ENCODE measurements around the gene DCP1B. TPM values are rescaled to one million over a fixed set of nuclear protein-coding genes. Genes with fewer than 3 reads are reported as not detected.

The DCP1B gene
- total and polyA plus RNA-seq, 7 donors = 5.5 to 47.7 (median 24.8) TPM

GRCh38 chr12:1937481-1938224 is 66.6 kb downstream of the DCP1B start:
- peaks cover 0 to 27% (median 5%) of the 10 kb centered on the region in 4 donors for H3K36me3 ChIP-seq
- H3K4me3 ChIP-seq = no peak overlapping the region
- intact Hi-C loops (cut with DNase I) = loop anchor here (5.0 to 10.0 kb wide), 3 partner anchors 280 to 647 kb away; no protein-coding TSS in a partner anchor
- WGBS, 2 donors = 30 to 73% methylated on average over 12 of the region's 12 CpGs
- H3K27ac ChIP-seq = peak overlapping the region; percentile 69 to 84 (median 78)
- H3K9me3 ChIP-seq = no peaks in the 10 kb centered on the region
- TF ChIP-seq POLR2A (IDR thresholded peaks at IDR 0.05) (no peak), EP300 (IDR thresholded peaks at IDR 0.05) (no peak), CTCF (IDR thresholded peaks at IDR 0.05) (no peak), POLR2AphosphoS5 (IDR thresholded peaks at IDR 0.05) (no peak)
- H3K4me1 ChIP-seq = peaks cover 0 to 81% (median 67%) of the 10 kb centered on the region in 4 donors
- DNase-seq = no peak
- H3K27me3 ChIP-seq = no peaks in the 10 kb centered on the region

- TF ChIP-seq POLR2AphosphoS5 (IDR thresholded peaks at IDR 0.05) (peak in 3 of 4 donors; percentile 41 to 70 (median 66)), POLR2A (IDR thresholded peaks at IDR 0.05) (peak in 1 of 2 donors; percentile 35), CTCF (IDR thresholded peaks at IDR 0.05) (no peak), EP300 (IDR thresholded peaks at IDR 0.05) (peak in 1 of 4 donors; percentile 57)
- H3K9me3 ChIP-seq = no peaks in the 10 kb centered on the region
- DNase-seq = peak; percentile 93
- H3K27ac ChIP-seq = peak overlapping the region; percentile 69 to 84 (median 78)
- H3K4me3 ChIP-seq = peak overlapping the region in 2 of 4 donors; percentile 3 to 10
- no peaks in the 10 kb centered on the region for H3K27me3 ChIP-seq
- 20 to 74% methylated on average over 25 of the region's 25 CpGs for WGBS, 2 donors
- intact Hi-C loops (cut with DNase I) = loop anchor here (5.0 to 10.0 kb wide), 3 partner anchors 279 to 648 kb away; no protein-coding TSS in a partner anchor
- H3K4me1 ChIP-seq = peaks cover 0 to 91% (median 74%) of the 10 kb centered on the region in 4 donors
- peaks cover 0 to 22% (median 5%) of the 10 kb centered on the region in 4 donors for H3K36me3 ChIP-seq
These were observed 67.6 kb downstream of the DCP1B start for GRCh38 chr12:1936406-1937320.

- peaks cover 0 to 99% (median 83%) of the 10 kb centered on the region in 4 donors for H3K4me1 ChIP-seq
- peak overlapping the region in 2 of 4 donors; percentile 3 to 10 for H3K4me3 ChIP-seq
- intact Hi-C loops (cut with DNase I) = loop anchor here (5.0 to 10.0 kb wide), 3 partner anchors 279 to 649 kb away; no protein-coding TSS in a partner anchor
- peak overlapping the region; percentile 69 to 84 (median 78) for H3K27ac ChIP-seq
- H3K27me3 ChIP-seq = no peaks in the 10 kb centered on the region
- H3K9me3 ChIP-seq = no peaks in the 10 kb centered on the region
- TF ChIP-seq POLR2AphosphoS5 (IDR thresholded peaks at IDR 0.05) (peak in 1 of 4 donors; percentile 34), CTCF (IDR thresholded peaks at IDR 0.05) (no peak)
- WGBS, 2 donors = 20 to 82% methylated on average over 21 of the region's 21 CpGs
- H3K36me3 ChIP-seq = peaks cover 0 to 14% (median 2%) of the 10 kb centered on the region in 4 donors
- DNase-seq = peak; percentile 57
These were observed 68.4 kb downstream of the DCP1B start for GRCh38 chr12:1935700-1936378.

- WGBS, 2 donors = 19 to 91% methylated on average over 10 of the region's 10 CpGs
- intact Hi-C loops (cut with DNase I) = loop anchor here (5.0 to 10.0 kb wide), 3 partner anchors 278 to 650 kb away; no protein-coding TSS in a partner anchor
- peaks cover 0 to 99% (median 87%) of the 10 kb centered on the region in 4 donors for H3K4me1 ChIP-seq
These were observed 69.0 kb downstream of the DCP1B start for GRCh38 chr12:1935242-1935641.

More at GRCh38 chr12:1935242-1935641, 69.0 kb downstream of the DCP1B start:
- no peak for TF ChIP-seq CTCF (IDR thresholded peaks at IDR 0.05)
- TF ChIP-seq POLR2AphosphoS5 (IDR thresholded peaks at IDR 0.05) = no peak
- peak; percentile 57 for DNase-seq
- H3K27me3 ChIP-seq = no peaks in the 10 kb centered on the region
- peak overlapping the region in 3 of 4 donors; percentile 73 to 84 (median 83) for H3K27ac ChIP-seq
- peaks cover 0 to 10% (median 2%) of the 10 kb centered on the region in 4 donors for H3K36me3 ChIP-seq
- no peaks in the 10 kb centered on the region for H3K9me3 ChIP-seq
- H3K4me3 ChIP-seq = no peak overlapping the region
